HG02798 (cell line): ENCODE measurements around the gene ADAMTS17.

Experiments used
- ATAC-seq: cut with Tn5 transposase; IDR thresholded peaks from one replicate; pipeline ENCODE4 v1.9.1; 2021; ENCODE audit warnings: mild to moderate bottlenecking; ENCODE audit not compliant: unreplicated experiment, poor library complexity

The ADAMTS17 gene

GRCh38 chr15:100059521-100059920 is 282.3 kb downstream of the ADAMTS17 start:
- no peak for ATAC-seq

GRCh38 chr15:100059094-100059493 is 282.7 kb downstream of the ADAMTS17 start:
- no peak for ATAC-seq

GRCh38 chr15:100058458-100058857 is 283.3 kb downstream of the ADAMTS17 start:
- ATAC-seq, result no peak

- no peak for ATAC-seq
These were observed 284.5 kb downstream of the ADAMTS17 start for GRCh38 chr15:100057281-100057680.

- ATAC-seq, result no peak
These were observed 285.2 kb downstream of the ADAMTS17 start for GRCh38 chr15:100056411-100057072.

GRCh38 chr15:100055821-100056220 is 286.0 kb downstream of the ADAMTS17 start:
- ATAC-seq, result no peak

- ATAC-seq, result no peak
These were observed 287.2 kb downstream of the ADAMTS17 start for GRCh38 chr15:100054539-100054938.

GRCh38 chr15:100053474-100054121 is 288.2 kb downstream of the ADAMTS17 start:
- ATAC-seq, result no peak

GRCh38 chr15:100052716-100053473 is 288.9 kb downstream of the ADAMTS17 start:
- ATAC-seq, result no peak

- ATAC-seq, result no peak
These were observed 290.6 kb downstream of the ADAMTS17 start for GRCh38 chr15:100050877-100051786.

GRCh38 chr15:100049936-100050876 is 291.6 kb downstream of the ADAMTS17 start:
- ATAC-seq, result no peak

GRCh38 chr15:100049483-100049882 is 292.3 kb downstream of the ADAMTS17 start:
- no peak for ATAC-seq

- ATAC-seq, result no peak
These were observed 293.0 kb downstream of the ADAMTS17 start for GRCh38 chr15:100048736-100049135.

GRCh38 chr15:100043692-100044091 is 298.1 kb downstream of the ADAMTS17 start:
- no peak for ATAC-seq

- no peak for ATAC-seq
These were observed 298.6 kb downstream of the ADAMTS17 start for GRCh38 chr15:100043068-100043641.

- ATAC-seq, result no peak
These were observed 299.2 kb downstream of the ADAMTS17 start for GRCh38 chr15:100042558-100042957.

GRCh38 chr15:100041127-100041828 is 300.5 kb downstream of the ADAMTS17 start:
- no peak for ATAC-seq

- ATAC-seq, result no peak
These were observed 301.8 kb downstream of the ADAMTS17 start for GRCh38 chr15:100039994-100040393.
